SK-N-SH (cell line): Measurements from ENCODE around the gene ZNF385C. TPM values are rescaled to one million over a fixed set of nuclear protein-coding genes. Genes with fewer than 3 reads are reported as not detected.

Experiments used
- CTCF ChIA-PET: fragments of 300-600, 350-600 bp; formaldehyde crosslinking; extraction: SDS; loops from one replicate; lab custom pipeline; 2021; lab: Yijun Ruan, JAX
- POLR2A ChIA-PET: fragments of 350-600 bp; sonication (Branson Sonifier 250); formaldehyde crosslinking; extraction: SDS; loops from one replicate; lab custom pipeline; 2020; ENCODE audit warnings: antibody characterized with exemption, inconsistent platforms; lab: Yijun Ruan, JAX
- DNase-seq: peaks from one replicate; pipeline ENCODE4 v3.0.0; 2012
- H2AFZ ChIP-seq: fragments of 200-600 bp; sonication (generic); 2 replicates; pipeline ENCODE4 v1.8.1; 2016; ENCODE audit warnings: antibody characterized with exemption, mild to moderate bottlenecking, low read depth
- H3F3A ChIP-seq: fragments of 200-600 bp; sonication (generic); replicated peaks from 2 replicates; pipeline ENCODE3; 2016; ENCODE audit warnings: antibody characterized with exemption, mild to moderate bottlenecking; ENCODE audit not compliant: insufficient read depth
- H3K27ac ChIP-seq, 2 experiments: fragments of 200-500 bp in 1 of 2; fragments of 200-600 bp in 1 of 2; sonication (Bioruptor generic) in 1 of 2; sonication (generic), shearing (Covaris generic) in 1 of 2; 2 replicates each; pipeline versions ENCODE4 v1.5.1 to v1.6.1; 2014 to 2016; ENCODE audit warnings: low read depth in 2 of 2, inconsistent platforms in 1 of 2, low read length in 1 of 2, mild to moderate bottlenecking in 1 of 2, mixed read lengths in 1 of 2
- H3K27me3 ChIP-seq: fragments of 200-600 bp; sonication (generic), shearing (Covaris generic); 2 replicates; pipeline ENCODE4 v1.6.1; 2016; ENCODE audit warnings: mixed run types; ENCODE audit not compliant: insufficient read depth
- H3K36me3 ChIP-seq, 2 experiments: fragments of 200-500 bp in 1 of 2; fragments of 200-600 bp in 1 of 2; sonication (Bioruptor generic) in 1 of 2; sonication (generic) in 1 of 2; replicated peaks in 1 of 2; 2 replicates each; pipeline versions ENCODE3 to v1.5.1; 2014 to 2016; ENCODE audit warnings: low read length in 1 of 2, mild to moderate bottlenecking in 1 of 2; ENCODE audit not compliant: insufficient read depth in 2 of 2, control insufficient read depth in 1 of 2
- H3K4me1 ChIP-seq, 2 experiments: fragments of 200-500 bp in 1 of 2; fragments of 200-600 bp in 1 of 2; sonication (Bioruptor generic) in 1 of 2; sonication (generic), shearing (Covaris generic) in 1 of 2; 2 replicates each; pipeline versions ENCODE4 v1.5.1 to v1.6.1; 2014 to 2016; ENCODE audit warnings: low read depth in 1 of 2, low read length in 1 of 2, mixed run types in 1 of 2; ENCODE audit not compliant: insufficient read depth in 2 of 2, control insufficient read depth in 1 of 2
- H3K4me2 ChIP-seq: fragments of 200-600 bp; sonication (generic), shearing (Covaris generic); 2 replicates; pipeline ENCODE4 v1.6.1; 2017; ENCODE audit warnings: mixed run types
- H3K4me3 ChIP-seq, 2 experiments: fragments of 200-500 bp in 1 of 2; fragments of 200-600 bp in 1 of 2; sonication (Bioruptor generic) in 1 of 2; sonication (generic), shearing (Covaris generic) in 1 of 2; 2 replicates each; pipeline versions ENCODE4 v1.5.1 to v1.8.1; 2014 to 2016; ENCODE audit warnings: low read depth in 2 of 2, inconsistent platforms in 1 of 2, low read length in 1 of 2, mild to moderate bottlenecking in 1 of 2, mixed read lengths in 1 of 2, moderate library complexity in 1 of 2
- H3K79me2 ChIP-seq: fragments of 200-600 bp; sonication (generic); 2 replicates; pipeline ENCODE4 v1.8.1; 2017; ENCODE audit warnings: mild to moderate bottlenecking; ENCODE audit not compliant: insufficient read depth
- H3K9ac ChIP-seq: fragments of 200-600 bp; sonication (generic); 2 replicates; pipeline ENCODE4 v1.6.1; 2017; ENCODE audit warnings: mixed run types
- H3K9me2 ChIP-seq: fragments of 200-600 bp; sonication (generic); 2 replicates; pipeline ENCODE4 v1.6.1; 2017; ENCODE audit warnings: mixed run types
- H3K9me3 ChIP-seq: fragments of 200-600 bp; sonication (generic); 2 replicates; pipeline ENCODE4 v1.6.1; 2017; ENCODE audit warnings: mixed run types, mild to moderate bottlenecking, moderate library complexity
- H4K20me1 ChIP-seq: fragments of 200-600 bp; sonication (generic); 2 replicates; pipeline ENCODE4 v1.6.1; 2017; ENCODE audit warnings: mild to moderate bottlenecking, mixed run types; ENCODE audit not compliant: insufficient read depth
- ELF1 ChIP-seq: IDR thresholded peaks from 2 replicates; pipeline ENCODE4 v1.4.0; 2012
- EP300 ChIP-seq, 2 experiments: IDR thresholded peaks; 2 replicates each; pipeline versions ENCODE4 v1.4.0 to v1.6.1; 2012; ENCODE audit warnings: borderline replicate concordance in 1 of 2, low read depth in 1 of 2, low read length in 1 of 2
- EZH2phosphoT487 ChIP-seq: fragments of 200-600 bp; sonication (generic); IDR thresholded peaks from 2 replicates; pipeline ENCODE4 v1.6.1; 2017; ENCODE audit warnings: low read depth, mixed run types, mild to moderate bottlenecking, antibody characterized with exemption, moderate library complexity, borderline replicate concordance
- FOSL2 ChIP-seq: IDR thresholded peaks from 2 replicates; pipeline ENCODE4 v1.4.0; 2012; ENCODE audit warnings: low read depth, mild to moderate bottlenecking, moderate library complexity, borderline replicate concordance
- FOXJ3 ChIP-seq: sonication (generic); formaldehyde crosslinking; IDR thresholded peaks from 2 replicates; pipeline ENCODE4 v1.5.1; 2020; ENCODE audit warnings: mild to moderate bottlenecking, missing genetic modification reagents
- FOXM1 ChIP-seq: IDR thresholded peaks from 2 replicates; pipeline ENCODE4 v1.4.0; 2012; ENCODE audit warnings: low read depth, mild to moderate bottlenecking
- JUND ChIP-seq: IDR thresholded peaks from 2 replicates; pipeline ENCODE4 v1.4.0; 2012
- MEF2A ChIP-seq: IDR thresholded peaks from 2 replicates; pipeline ENCODE4 v1.4.0; 2012; ENCODE audit warnings: low read depth, borderline replicate concordance
- MXI1 ChIP-seq: IDR thresholded peaks from 2 replicates; pipeline ENCODE4 v1.6.1; 2012; ENCODE audit warnings: mild to moderate bottlenecking, low read depth, low read length, improper control_type of control experiment
- NRF1 ChIP-seq: IDR thresholded peaks from 2 replicates; pipeline ENCODE4 v1.6.1; 2012; ENCODE audit warnings: low read depth, mild to moderate bottlenecking, low read length
- PBX3 ChIP-seq: IDR thresholded peaks from 2 replicates; pipeline ENCODE4; 2012
- RAD21 ChIP-seq: IDR thresholded peaks from 2 replicates; pipeline ENCODE4 v1.6.1; 2012; ENCODE audit warnings: mild to moderate bottlenecking, low read length
- REST ChIP-seq: IDR thresholded peaks from 2 replicates; pipeline ENCODE4 v1.6.1; 2012; ENCODE audit warnings: mild to moderate bottlenecking, low read depth, low read length, moderate library complexity
- TAF1 ChIP-seq: IDR thresholded peaks from 2 replicates; pipeline ENCODE4 v1.6.1; 2012; ENCODE audit warnings: low read depth, mild to moderate bottlenecking, low read length, moderate library complexity, borderline replicate concordance
- TCF12 ChIP-seq: IDR thresholded peaks from 2 replicates; pipeline ENCODE4 v1.4.0; 2012
- TEAD4 ChIP-seq: IDR thresholded peaks from 2 replicates; pipeline ENCODE4 v1.4.0; 2012; ENCODE audit warnings: mild to moderate bottlenecking, borderline replicate concordance; ENCODE audit not compliant: insufficient read depth
- ZBTB33 ChIP-seq: IDR thresholded peaks from 2 replicates; pipeline ENCODE4 v1.4.0; 2012; ENCODE audit warnings: low read depth, borderline replicate concordance
- WGBS: methylation state at CpG from one replicate; pipeline ENCODE4 v1.1.6; 2017; ENCODE audit warnings: low lambda C conversion rate; 5-methylcytosine and 5-hydroxymethylcytosine counted together
- polyA plus RNA-seq, 3 experiments: library from polyadenylated mRNA; depleted of rRNA; stranded (reverse); fragments of >200 nt; gene quantifications; 2 replicates each; pipeline ENCODE4 v1.2.3, GENCODE V29; 2012
- TF ChIP-seq, protein P1 (sequence below): fragments of 150-350 bp; IDR thresholded peaks from 2 replicates; pipeline ENCODE4 v1.6.1; 2016; ENCODE audit warnings: mild to moderate bottlenecking, low read depth, low read length
- TF ChIP-seq, protein P2 (sequence below): fragments of 150-350 bp; IDR thresholded peaks from 2 replicates; pipeline ENCODE4 v1.6.1; 2017; ENCODE audit warnings: antibody characterized with exemption, low read length, low read depth, borderline replicate concordance
- TF ChIP-seq, protein P3 (sequence below): IDR thresholded peaks from 2 replicates; pipeline ENCODE4 v1.4.0; 2012; ENCODE audit warnings: low read depth, borderline replicate concordance

Gene ZNF385C
- polyA plus RNA-seq, 1 of the 3 experiments (the other 2 are of a cell fraction), result 0.05 TPM

- Histone ChIP-seq H3K27ac (no peak overlapping the region), H2AFZ (no peak overlapping the region), H3K9me3 (no peaks in the 10 kb centered on the region), H3K4me3 (no peak overlapping the region), H3K27me3 (no peaks in the 10 kb centered on the region), H3K4me1 (no peaks in the 10 kb centered on the region), H3F3A (no peaks in the 10 kb centered on the region), H3K4me2 (no peak overlapping the region), H3K9me2 (no peaks in the 10 kb centered on the region), H3K36me3 (no peaks in the 10 kb centered on the region), H3K9ac (no peak overlapping the region), H3K79me2 (no peaks in the 10 kb centered on the region), H4K20me1 (no peaks in the 10 kb centered on the region)
- 87% methylated on average over 4 of the region's 6 CpGs for WGBS
- ChIA-PET POLR2A (no interaction called here), CTCF (interaction anchor here (0.7 to 17.3 kb wide), 5 partner anchors 11 to 389 kb away, joined by 3 to 496 read pairs (median 5); partner anchors contain the start of genes DHX58, DNAJC7, HSPB9 and KAT2A)
- DNase-seq, result no peak
- no peak for TF ChIP-seq TEAD4
- no peak for TF ChIP-seq ELF1
- no peak for TF ChIP-seq EZH2phosphoT487
- TF ChIP-seq MXI1, result no peak
- TF ChIP-seq, protein P1, sequence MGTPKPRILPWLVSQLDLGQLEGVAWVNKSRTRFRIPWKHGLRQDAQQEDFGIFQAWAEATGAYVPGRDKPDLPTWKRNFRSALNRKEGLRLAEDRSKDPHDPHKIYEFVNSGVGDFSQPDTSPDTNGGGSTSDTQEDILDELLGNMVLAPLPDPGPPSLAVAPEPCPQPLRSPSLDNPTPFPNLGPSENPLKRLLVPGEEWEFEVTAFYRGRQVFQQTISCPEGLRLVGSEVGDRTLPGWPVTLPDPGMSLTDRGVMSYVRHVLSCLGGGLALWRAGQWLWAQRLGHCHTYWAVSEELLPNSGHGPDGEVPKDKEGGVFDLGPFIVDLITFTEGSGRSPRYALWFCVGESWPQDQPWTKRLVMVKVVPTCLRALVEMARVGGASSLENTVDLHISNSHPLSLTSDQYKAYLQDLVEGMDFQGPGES, result no peak
- TF ChIP-seq JUND, result no peak
- no peak for TF ChIP-seq PBX3
- TF ChIP-seq RAD21, result no peak
- no peak for TF ChIP-seq REST
- TF ChIP-seq, protein P2, sequence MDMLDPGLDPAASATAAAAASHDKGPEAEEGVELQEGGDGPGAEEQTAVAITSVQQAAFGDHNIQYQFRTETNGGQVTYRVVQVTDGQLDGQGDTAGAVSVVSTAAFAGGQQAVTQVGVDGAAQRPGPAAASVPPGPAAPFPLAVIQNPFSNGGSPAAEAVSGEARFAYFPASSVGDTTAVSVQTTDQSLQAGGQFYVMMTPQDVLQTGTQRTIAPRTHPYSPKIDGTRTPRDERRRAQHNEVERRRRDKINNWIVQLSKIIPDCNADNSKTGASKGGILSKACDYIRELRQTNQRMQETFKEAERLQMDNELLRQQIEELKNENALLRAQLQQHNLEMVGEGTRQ, result no peak
- TF ChIP-seq FOSL2, result no peak
- no peak for TF ChIP-seq TAF1
- TF ChIP-seq EP300 (IDR thresholded peaks at IDR 0.05; ENCODE audit: borderline replicate concordance in 1 of 2, low read depth in 1 of 2, low read length in 1 of 2), result no peak
- no peak for TF ChIP-seq TCF12
- TF ChIP-seq, protein P3, sequence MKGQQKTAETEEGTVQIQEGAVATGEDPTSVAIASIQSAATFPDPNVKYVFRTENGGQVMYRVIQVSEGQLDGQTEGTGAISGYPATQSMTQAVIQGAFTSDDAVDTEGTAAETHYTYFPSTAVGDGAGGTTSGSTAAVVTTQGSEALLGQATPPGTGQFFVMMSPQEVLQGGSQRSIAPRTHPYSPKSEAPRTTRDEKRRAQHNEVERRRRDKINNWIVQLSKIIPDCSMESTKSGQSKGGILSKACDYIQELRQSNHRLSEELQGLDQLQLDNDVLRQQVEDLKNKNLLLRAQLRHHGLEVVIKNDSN, result no peak
- no peak for TF ChIP-seq ZBTB33
- TF ChIP-seq FOXM1, result no peak
- TF ChIP-seq NRF1, result no peak
- no peak for TF ChIP-seq FOXJ3 (CRISPR knock-in tag)
- TF ChIP-seq MEF2A, result no peak
Observed at GRCh38 chr17:42031584-42031983, 66.7 kb downstream of the ZNF385C start.
